ENCODE results near the gene ARFGAP2.

Gene ARFGAP2

GRCh38 chr11:47183031-47183856 is 6.6 kb upstream of the ARFGAP2 start:
- DNase-seq (ENCODE audit: low read depth), result no peak
- TF ChIP-seq CTCF (conservative IDR thresholded peaks at IDR 0.05; ENCODE audit: control insufficient read depth, insufficient read depth, low read depth, low read length), result no peak
- no peak overlapping the region for H3K4me3 ChIP-seq (ENCODE audit: control insufficient read depth, low read depth, low read length)

- no peak for TF ChIP-seq CTCF (conservative IDR thresholded peaks at IDR 0.05; ENCODE audit: control insufficient read depth, insufficient read depth, low read depth, low read length)
- no peak overlapping the region for H3K4me3 ChIP-seq (ENCODE audit: control insufficient read depth, low read depth, low read length)
- no peak for DNase-seq (ENCODE audit: low read depth)
Measured at GRCh38 chr11:47182380-47182779, 5.7 kb upstream of the ARFGAP2 start.

GRCh38 chr11:47181271-47181670 is 4.6 kb upstream of the ARFGAP2 start:
- no peak for DNase-seq (ENCODE audit: low read depth)
- no peak overlapping the region for H3K4me3 ChIP-seq (ENCODE audit: control insufficient read depth, low read depth, low read length)
- no peak for TF ChIP-seq CTCF (conservative IDR thresholded peaks at IDR 0.05; ENCODE audit: control insufficient read depth, insufficient read depth, low read depth, low read length)

- TF ChIP-seq CTCF (conservative IDR thresholded peaks at IDR 0.05; ENCODE audit: control insufficient read depth, insufficient read depth, low read depth, low read length), result no peak
- H3K4me3 ChIP-seq (ENCODE audit: control insufficient read depth, low read depth, low read length), result no peak overlapping the region
- no peak for DNase-seq (ENCODE audit: low read depth)
Measured at GRCh38 chr11:47180006-47180787, 3.5 kb upstream of the ARFGAP2 start.

- no peak overlapping the region for H3K4me3 ChIP-seq (ENCODE audit: control insufficient read depth, low read depth, low read length)
- peak; percentile 40 for DNase-seq (ENCODE audit: low read depth)
- TF ChIP-seq CTCF (conservative IDR thresholded peaks at IDR 0.05; ENCODE audit: control insufficient read depth, insufficient read depth, low read depth, low read length), result peak; percentile 62
Measured at GRCh38 chr11:47179655-47179991, 2.9 kb upstream of the ARFGAP2 start.

- DNase-seq (ENCODE audit: low read depth), result no peak
- TF ChIP-seq CTCF (conservative IDR thresholded peaks at IDR 0.05; ENCODE audit: control insufficient read depth, insufficient read depth, low read depth, low read length), result no peak
- H3K4me3 ChIP-seq (ENCODE audit: control insufficient read depth, low read depth, low read length), result no peak overlapping the region
Measured at GRCh38 chr11:47178737-47179654, 2.3 kb upstream of the ARFGAP2 start.
